ENCODE measurements around the gene HGS. TPM values are rescaled to one million over a fixed set of nuclear protein-coding genes. Genes with fewer than 3 reads are reported as not detected.

The HGS gene
- total and polyA plus RNA-seq, 2 of the 13 experiments (the other 11 are each of a cell fraction or from before 2014, with no cell fraction given), result 73.3 to 78.1 TPM

- no peak for TF ChIP-seq HNF1B (CRISPR knock-in tag; IDR thresholded peaks at IDR 0.05)
- peak; percentile 47; the same call in 1 of the 2 replicates for TF ChIP-seq ZNF891 (CRISPR knock-in tag; IDR thresholded peaks at IDR 0.05)
- 0 out of 2 replicates have a peak, but pooled peaks have one; percentile 46 for TF ChIP-seq TEAD2 (CRISPR knock-in tag; IDR thresholded peaks at IDR 0.05)
- no peak for TF ChIP-seq ZMYM4 (CRISPR knock-in tag; IDR thresholded peaks at IDR 0.05)
- peak; percentile 9; the same call in 1 of the 2 replicates for TF ChIP-seq ZNF281 (CRISPR knock-in tag; IDR thresholded peaks at IDR 0.05; ENCODE audit: borderline replicate concordance)
- TF ChIP-seq PITX1 (CRISPR knock-in tag; IDR thresholded peaks at IDR 0.05), result peak; percentile 49; the same call in 1 of the 2 replicates
- peak; percentile 57 for TF ChIP-seq ASH2L (IDR thresholded peaks at IDR 0.05; ENCODE audit: insufficient read length, low read depth, low read length)
- TF ChIP-seq ELK4 (CRISPR knock-in tag; IDR thresholded peaks at IDR 0.05; ENCODE audit: borderline replicate concordance), result no peak
- no peak for TF ChIP-seq HDAC6 (IDR thresholded peaks at IDR 0.05; ENCODE audit: low read depth, low read length)
- peak; percentile 48; the same call in 1 of the 2 replicates for TF ChIP-seq PATZ1 (CRISPR knock-in tag; IDR thresholded peaks at IDR 0.05)
- TF ChIP-seq IRF2 (CRISPR knock-in tag; IDR thresholded peaks at IDR 0.05), result no peak
- TF ChIP-seq ZNF18 (CRISPR knock-in tag; IDR thresholded peaks at IDR 0.05; ENCODE audit: insufficient replicate concordance), result peak; percentile 40
- TF ChIP-seq MXD1 (CRISPR knock-in tag; IDR thresholded peaks at IDR 0.05), result 0 out of 2 replicates have a peak, but pooled peaks have one; percentile 18
- no peak for TF ChIP-seq HNF4G (IDR thresholded peaks at IDR 0.05; ENCODE audit: borderline replicate concordance, low read depth, low read length)
- no peak for TF ChIP-seq HNF4G (CRISPR knock-in tag; IDR thresholded peaks at IDR 0.05; ENCODE audit: borderline replicate concordance, low read depth)
These were observed 28.7 kb downstream of the HGS start (continued) for GRCh38 chr17:81712468-81713003.
